ENCODE results near the gene ANKRD27.
A peak's percentile ranks its signal among the peaks of the same experiment; 100 is the strongest.
"Not testable (repeated sequence)": the region's sequence is repeated elsewhere in the genome, so short reads cannot be mapped to it uniquely, and the experiment has no call there.

ANKRD27 gene

DNA sequence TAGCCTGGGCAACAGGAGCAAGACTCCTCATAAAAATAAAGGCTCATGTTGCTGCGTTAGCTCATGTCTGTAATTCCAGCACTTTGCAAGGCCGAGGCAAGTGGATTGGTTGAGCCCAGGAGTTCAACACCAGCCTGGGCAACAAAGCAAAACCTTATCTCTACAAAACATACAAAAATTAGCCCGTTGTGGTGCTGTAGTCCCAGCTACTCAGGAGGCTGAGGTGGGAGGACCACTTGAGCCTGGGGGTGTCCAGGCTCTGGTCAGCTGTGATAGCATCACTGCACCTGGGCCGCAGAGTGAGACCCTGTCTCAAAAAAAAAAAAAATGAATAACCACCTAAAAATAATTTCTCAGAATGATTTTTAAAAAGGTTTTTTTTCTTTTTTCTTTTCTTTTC is 12.7 kb upstream of the ANKRD27 start:
- no peak for DNase-seq

- no peak for DNase-seq
Observed at GRCh38 chr19:32686847-32687475, 12.0 kb upstream of the ANKRD27 start.

- no peak for DNase-seq
Observed at GRCh38 chr19:32682317-32682716, 7.3 kb upstream of the ANKRD27 start.

DNA sequence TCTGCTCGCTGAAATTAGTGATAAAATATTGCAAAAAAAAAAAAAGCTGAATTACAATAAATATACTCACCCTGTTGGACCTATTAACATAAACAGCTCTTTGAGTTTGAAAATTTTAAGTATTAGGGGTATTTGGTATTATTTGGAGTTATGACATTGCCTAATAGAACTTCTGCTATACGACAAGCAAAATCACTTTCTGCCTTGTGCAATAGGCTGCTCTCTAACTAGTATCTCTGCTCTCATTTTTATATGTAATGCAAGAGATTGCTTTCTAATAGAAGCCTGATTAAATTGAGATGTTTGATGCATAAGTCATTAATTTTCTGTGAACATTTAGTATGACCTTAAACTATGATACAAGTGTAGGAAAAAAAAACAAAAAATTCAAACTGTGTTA is 6.0 kb upstream of the ANKRD27 start:
- DNase-seq: no peak

DNA sequence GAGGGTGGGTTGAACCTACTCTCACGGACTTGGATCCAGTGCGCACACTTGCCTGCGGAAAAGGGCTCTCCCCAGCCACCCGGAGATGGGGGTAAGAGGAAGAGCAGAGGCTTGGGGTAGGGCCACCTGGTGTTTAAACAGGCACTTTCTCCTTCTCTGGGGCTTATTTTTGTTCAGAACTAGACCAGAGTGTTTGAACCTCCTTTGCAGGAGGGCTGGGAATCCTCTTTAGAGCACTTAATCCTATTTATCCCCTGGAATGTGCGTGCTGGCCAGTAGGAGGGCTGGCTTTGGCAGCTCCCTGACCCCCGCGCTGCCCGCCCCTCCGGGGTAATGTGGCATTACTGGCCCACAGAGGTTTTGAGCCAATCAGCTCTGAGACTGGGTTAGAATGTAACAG is 2.7 kb upstream of the ANKRD27 start:
- DNase-seq: no peak

GRCh38 chr19:32676895-32677359 is 1.9 kb upstream of the ANKRD27 start:
- no peak for DNase-seq

DNA sequence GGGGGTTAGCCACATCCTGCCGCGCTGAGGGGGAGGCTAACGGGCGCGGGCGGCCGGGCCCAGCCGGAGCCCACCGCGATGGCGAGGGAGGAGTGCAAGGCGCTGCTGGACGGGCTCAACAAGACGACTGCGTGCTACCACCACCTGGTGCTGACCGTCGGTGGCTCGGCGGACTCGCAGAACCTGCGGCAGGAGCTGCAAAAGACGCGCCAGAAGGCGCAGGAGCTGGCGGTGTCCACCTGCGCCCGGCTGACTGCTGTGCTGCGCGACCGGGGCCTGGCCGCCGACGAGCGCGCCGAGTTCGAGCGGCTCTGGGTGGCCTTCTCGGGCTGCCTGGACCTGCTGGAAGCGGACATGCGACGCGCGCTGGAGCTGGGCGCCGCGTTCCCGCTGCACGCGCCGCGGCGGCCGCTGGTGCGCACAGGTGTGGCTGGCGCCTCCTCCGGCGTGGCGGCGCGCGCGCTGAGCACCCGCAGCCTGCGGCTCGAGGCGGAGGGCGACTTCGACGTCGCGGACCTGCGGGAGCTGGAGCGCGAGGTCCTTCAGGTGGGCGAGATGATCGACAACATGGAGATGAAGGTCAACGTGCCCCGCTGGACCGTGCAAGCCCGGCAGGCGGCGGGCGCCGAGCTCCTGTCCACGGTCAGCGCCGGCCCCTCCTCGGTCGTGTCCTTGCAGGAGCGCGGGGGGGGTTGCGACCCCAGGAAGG is 1.4 kb upstream of the ANKRD27 start:
- no peak for DNase-seq

DNA sequence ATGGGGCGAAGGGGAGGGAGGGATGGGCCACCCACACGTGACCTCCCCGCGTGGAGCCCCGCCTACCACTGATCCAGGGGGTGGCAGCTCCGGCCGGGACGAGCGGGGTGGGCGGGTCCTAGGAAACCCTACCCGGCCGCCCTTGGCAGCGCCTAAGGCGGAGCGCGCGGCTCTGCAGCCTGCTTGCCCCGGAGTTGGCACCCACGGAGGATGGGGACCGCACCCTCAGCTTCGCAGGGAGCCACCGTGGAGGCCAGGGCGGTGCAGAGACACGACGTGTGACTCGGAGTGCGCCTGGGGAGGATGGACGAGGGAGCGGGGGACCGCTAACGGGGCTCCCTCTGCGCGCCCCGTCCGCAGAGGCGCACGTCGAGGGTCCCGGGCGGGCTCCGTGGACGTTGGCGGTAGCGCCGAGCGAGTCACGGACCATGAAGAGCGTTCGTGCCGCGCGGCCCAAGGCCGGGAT is 773 bp upstream of the ANKRD27 start, which contains the start of gene RGS9BP:
TSS of gene RGS9BP (plus strand) at position 129 of the 466 bp plus-strand sequence. CDS start 416 bp downstream, outside the sequence.
- peak; percentile 78 for DNase-seq

- DNase-seq: no peak
Observed at GRCh38 chr19:32674153-32674930, 638 bp downstream of the ANKRD27 start.

- no peak for DNase-seq
Observed at GRCh38 chr19:32673573-32673972, 1.4 kb downstream of the ANKRD27 start.

- DNase-seq: no peak
Observed at GRCh38 chr19:32672841-32673240, 2.1 kb downstream of the ANKRD27 start.

GRCh38 chr19:32671883-32672593 is 2.9 kb downstream of the ANKRD27 start:
- no peak for DNase-seq

GRCh38 chr19:32669310-32669709 is 5.7 kb downstream of the ANKRD27 start:
- no peak for DNase-seq

GRCh38 chr19:32666084-32666483 is 8.9 kb downstream of the ANKRD27 start:
- DNase-seq: no peak

- no peak for DNase-seq
Observed at GRCh38 chr19:32662186-32662585, 12.8 kb downstream of the ANKRD27 start.

- no peak for DNase-seq
Observed at GRCh38 chr19:32661318-32661717, 13.7 kb downstream of the ANKRD27 start.

DNA sequence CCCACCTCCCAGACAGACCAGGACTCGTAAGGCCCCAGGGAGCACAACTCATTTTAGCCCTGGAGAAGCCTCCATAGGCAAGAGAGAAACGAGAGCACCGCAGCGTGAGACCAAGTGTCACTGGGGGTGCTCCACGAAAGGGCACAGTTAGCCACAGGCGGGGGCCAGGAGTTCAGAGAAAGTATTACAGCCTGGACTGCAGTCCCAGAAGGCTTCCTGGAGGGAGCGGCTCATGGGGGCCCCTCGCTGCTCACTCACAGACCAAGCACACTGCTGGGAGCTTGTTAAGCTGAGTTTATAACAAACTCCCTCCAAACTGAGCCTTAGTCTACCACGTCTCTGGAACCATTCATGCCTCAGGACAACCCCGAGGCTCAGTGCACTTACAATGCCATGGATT is 16.5 kb downstream of the ANKRD27 start:
- no peak for DNase-seq

- DNase-seq: no peak
Observed at GRCh38 chr19:32658075-32658474, 16.9 kb downstream of the ANKRD27 start.

DNA sequence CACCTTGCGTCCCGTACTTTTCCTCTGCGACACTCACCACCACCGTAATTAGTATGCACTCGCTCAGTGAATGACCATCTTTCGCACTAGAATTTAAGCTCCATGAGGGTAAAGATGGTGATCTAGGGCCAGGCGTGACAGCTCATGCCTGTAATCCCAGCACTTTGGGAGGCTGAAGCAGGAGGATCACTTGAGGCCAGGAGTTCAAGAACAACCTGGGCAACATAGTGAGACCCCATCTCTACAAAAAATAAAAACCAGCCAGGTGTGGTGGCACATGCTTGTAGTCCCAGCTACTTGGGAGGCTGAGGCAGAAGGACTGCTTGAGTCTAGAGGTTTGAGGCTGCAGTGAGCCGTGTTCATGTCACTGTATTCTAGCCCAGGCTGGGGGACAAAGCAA is 18.6 kb downstream of the ANKRD27 start:
- not testable (repeated sequence) for DNase-seq

GRCh38 chr19:32653599-32653915 is 21.4 kb downstream of the ANKRD27 start:
- DNase-seq: no peak

DNA sequence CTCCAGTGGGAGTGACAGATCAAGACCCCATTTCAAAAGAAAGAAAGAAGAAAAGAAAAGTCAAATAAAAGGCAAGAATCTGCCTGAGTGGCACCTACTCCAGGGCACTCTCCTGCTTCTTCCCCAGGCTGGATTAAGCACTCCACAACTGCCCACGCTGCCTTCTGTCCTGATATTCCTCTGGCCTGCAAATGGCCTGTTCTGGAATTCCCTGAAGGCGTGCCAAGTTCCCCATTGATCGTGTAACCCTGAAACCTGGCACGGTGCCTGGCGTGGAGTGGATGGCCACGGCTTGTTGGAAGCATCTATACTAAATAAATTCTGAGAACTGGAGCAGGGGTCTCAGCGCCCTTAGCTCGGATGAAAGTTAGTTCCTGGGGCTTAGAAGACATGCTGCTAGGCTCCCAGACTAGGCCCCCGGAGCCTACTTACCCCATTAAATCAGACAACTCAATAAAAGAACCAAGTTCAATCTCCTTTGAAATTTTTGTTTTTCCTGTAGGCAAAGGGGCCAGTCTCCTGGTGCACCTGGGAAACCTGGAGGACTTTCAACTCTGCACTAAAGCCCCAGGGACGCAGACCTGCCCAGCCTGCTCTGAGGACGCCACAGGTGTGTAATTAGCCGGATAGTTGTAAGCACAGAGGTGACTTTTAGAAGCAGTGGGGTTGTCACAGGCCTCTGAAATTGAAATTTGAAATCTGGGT is 21.9 kb downstream of the ANKRD27 start:
- no peak for DNase-seq

DNA sequence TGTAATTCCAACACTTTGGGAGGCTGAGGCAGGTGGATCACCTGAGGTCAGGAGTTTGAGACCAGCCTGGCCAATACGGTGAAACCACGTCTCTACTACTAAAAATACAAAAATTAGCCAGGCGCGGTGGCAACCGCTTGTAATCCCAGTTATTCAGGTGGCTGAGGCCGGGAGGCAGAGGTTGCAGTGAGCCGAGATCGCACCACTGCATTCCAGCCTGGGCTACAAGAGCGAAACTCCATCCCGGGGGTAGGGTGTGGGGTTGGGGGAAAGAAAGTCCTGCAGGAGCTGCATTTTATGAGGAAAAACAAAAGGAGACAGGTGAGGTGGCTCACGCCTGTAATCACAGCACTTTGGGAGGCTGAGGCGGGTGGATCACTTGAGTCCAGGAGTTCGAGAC is 22.6 kb downstream of the ANKRD27 start:
- DNase-seq: not testable (repeated sequence)

Data from NCI-H2171 (cell line).